ENCODE results near the gene OMP. TPM values are rescaled to one million over a fixed set of nuclear protein-coding genes. Genes with fewer than 3 reads are reported as not detected.

The OMP gene
- total RNA-seq, 1 donor from 2014 or later: 1.3 TPM

DNA sequence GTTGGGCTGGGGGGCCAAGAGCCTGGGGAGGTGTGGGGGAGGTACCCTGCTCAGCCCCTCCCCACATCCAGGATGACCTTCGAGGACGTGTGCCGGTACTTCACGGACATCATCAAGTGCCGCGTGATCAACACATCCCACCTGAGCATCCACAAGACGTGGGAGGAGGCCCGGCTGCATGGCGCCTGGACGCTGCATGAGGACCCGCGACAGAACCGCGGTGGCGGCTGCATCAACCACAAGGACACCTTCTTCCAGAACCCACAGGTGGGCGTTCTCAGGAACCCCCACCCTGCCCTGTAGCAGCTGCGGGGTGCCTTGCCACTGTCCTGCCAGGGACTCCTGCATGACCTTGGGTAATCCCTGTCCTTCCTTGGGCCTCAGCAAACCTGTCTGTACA lies 15.4 kb downstream of the OMP start:
- H3K27ac ChIP-seq (ENCODE audit: low read depth, low read length): no peak overlapping the region
- Mint-ChIP-seq H3K27ac (ENCODE audit: unreplicated experiment) (no peak overlapping the region), H3K4me3 (ENCODE audit: unreplicated experiment) (no peak overlapping the region), H3K9me3 (ENCODE audit: unreplicated experiment) (no peaks in the 10 kb centered on the region), H3K4me1 (ENCODE audit: low read depth, unreplicated experiment) (peaks cover 1% of the 10 kb centered on the region), H3K36me3 (ENCODE audit: low read depth, unreplicated experiment) (peaks cover 27% of the 10 kb centered on the region), H3K27me3 (ENCODE audit: low read depth, unreplicated experiment) (no peaks in the 10 kb centered on the region)
- no peaks in the 10 kb centered on the region for H3K9me3 ChIP-seq (ENCODE audit: insufficient read depth, low read depth, low read length)
- FAIRE-seq (no peak), DNase-seq (ENCODE audit: low read depth) (no peak)
- no peak overlapping the region for H3K4me3 ChIP-seq (ENCODE audit: insufficient read depth, low read depth, low read length)
- H3K27me3 ChIP-seq (ENCODE audit: insufficient read depth, low read length): no peaks in the 10 kb centered on the region
- TF ChIP-seq CTCF (IDR thresholded peaks at IDR 0.05; ENCODE audit: insufficient read depth, low read depth, low read length): no peak
- no peak for TF ChIP-seq EZH2 (IDR thresholded peaks at IDR 0.05; ENCODE audit: insufficient read depth, low read length)
- H4K20me1 ChIP-seq (ENCODE audit: insufficient read depth, low read length): peaks cover 3% of the 10 kb centered on the region
- no peak overlapping the region for H3K9ac ChIP-seq (ENCODE audit: low read length)
- H3K4me2 ChIP-seq (ENCODE audit: low read length): no peak overlapping the region
- H3K36me3 ChIP-seq (ENCODE audit: insufficient read depth, low read length): no peaks in the 10 kb centered on the region
- H3K4me1 ChIP-seq (ENCODE audit: insufficient read depth, low read length): peaks cover 6% of the 10 kb centered on the region
- no peaks in the 10 kb centered on the region for H3K79me2 ChIP-seq (ENCODE audit: insufficient read depth, low read length)
- no peak overlapping the region for H2AFZ ChIP-seq (ENCODE audit: low read depth, low read length)

DNA sequence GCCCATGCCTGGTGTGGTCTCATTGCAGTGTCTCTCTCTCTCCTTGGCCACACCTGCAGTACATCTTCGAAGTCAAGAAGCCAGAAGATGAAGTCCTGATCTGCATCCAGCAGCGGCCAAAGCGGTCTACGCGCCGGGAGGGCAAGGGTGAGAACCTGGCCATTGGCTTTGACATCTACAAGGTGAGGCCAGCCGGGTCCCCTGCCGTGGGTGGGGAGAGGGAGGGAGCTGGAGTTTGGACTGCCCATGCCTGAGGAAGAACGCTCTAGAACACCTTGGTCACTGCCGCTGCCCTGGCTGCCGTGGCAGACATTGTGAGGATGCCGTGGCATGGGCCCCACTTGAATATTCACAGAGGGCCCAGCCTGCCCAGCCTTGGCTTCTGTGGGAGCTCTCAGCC lies 16.3 kb downstream of the OMP start:
- H3K4me3 ChIP-seq (ENCODE audit: insufficient read depth, low read depth, low read length): no peak overlapping the region
- H2AFZ ChIP-seq (ENCODE audit: low read depth, low read length): no peak overlapping the region
- H3K27me3 ChIP-seq (ENCODE audit: insufficient read depth, low read length): no peaks in the 10 kb centered on the region
- H3K36me3 ChIP-seq (ENCODE audit: insufficient read depth, low read length): no peaks in the 10 kb centered on the region
- Mint-ChIP-seq H3K9me3 (ENCODE audit: unreplicated experiment) (no peaks in the 10 kb centered on the region), H3K4me3 (ENCODE audit: unreplicated experiment) (no peak overlapping the region), H3K27me3 (ENCODE audit: low read depth, unreplicated experiment) (peaks cover 1% of the 10 kb centered on the region), H3K36me3 (ENCODE audit: low read depth, unreplicated experiment) (peaks cover 27% of the 10 kb centered on the region), H3K4me1 (ENCODE audit: low read depth, unreplicated experiment) (no peaks in the 10 kb centered on the region), H3K27ac (ENCODE audit: unreplicated experiment) (no peak overlapping the region)
- H3K27ac ChIP-seq (ENCODE audit: low read depth, low read length): no peak overlapping the region
- H4K20me1 ChIP-seq (ENCODE audit: insufficient read depth, low read length): no peaks in the 10 kb centered on the region
- TF ChIP-seq EZH2 (IDR thresholded peaks at IDR 0.05; ENCODE audit: insufficient read depth, low read length): no peak
- TF ChIP-seq CTCF (IDR thresholded peaks at IDR 0.05; ENCODE audit: insufficient read depth, low read depth, low read length): no peak
- H3K4me2 ChIP-seq (ENCODE audit: low read length): no peak overlapping the region
- peaks cover 6% of the 10 kb centered on the region for H3K4me1 ChIP-seq (ENCODE audit: insufficient read depth, low read length)
- FAIRE-seq (no peak), DNase-seq (ENCODE audit: low read depth) (no peak)
- no peak overlapping the region for H3K9ac ChIP-seq (ENCODE audit: low read length)
- no peaks in the 10 kb centered on the region for H3K79me2 ChIP-seq (ENCODE audit: insufficient read depth, low read length)
- H3K9me3 ChIP-seq (ENCODE audit: insufficient read depth, low read depth, low read length): no peaks in the 10 kb centered on the region

GRCh38 chr11:77119531-77119936 lies 16.9 kb downstream of the OMP start:
- peaks cover 29% of the 10 kb centered on the region for H3K36me3 Mint-ChIP-seq (ENCODE audit: low read depth, unreplicated experiment)
- Histone ChIP-seq H3K36me3 (ENCODE audit: insufficient read depth, low read length) (no peaks in the 10 kb centered on the region), H3K27me3 (ENCODE audit: insufficient read depth, low read length) (no peaks in the 10 kb centered on the region), H3K79me2 (ENCODE audit: insufficient read depth, low read length) (no peaks in the 10 kb centered on the region), H3K9ac (ENCODE audit: low read length) (no peak overlapping the region), H3K4me2 (ENCODE audit: low read length) (no peak overlapping the region), H2AFZ (ENCODE audit: low read depth, low read length) (no peak overlapping the region), H3K4me1 (ENCODE audit: insufficient read depth, low read length) (peaks cover 6% of the 10 kb centered on the region), H3K4me3 (ENCODE audit: insufficient read depth, low read depth, low read length) (no peak overlapping the region), H3K9me3 (ENCODE audit: insufficient read depth, low read depth, low read length) (no peaks in the 10 kb centered on the region), H4K20me1 (ENCODE audit: insufficient read depth, low read length) (no peaks in the 10 kb centered on the region), H3K27ac (ENCODE audit: low read depth, low read length) (no peak overlapping the region)
- H3K27me3 Mint-ChIP-seq (ENCODE audit: low read depth, unreplicated experiment): peaks cover 1% of the 10 kb centered on the region
- FAIRE-seq (no peak), DNase-seq (ENCODE audit: low read depth) (no peak)
- H3K4me3 Mint-ChIP-seq (ENCODE audit: unreplicated experiment): no peak overlapping the region
- no peak overlapping the region for H3K27ac Mint-ChIP-seq (ENCODE audit: unreplicated experiment)
- H3K9me3 Mint-ChIP-seq (ENCODE audit: unreplicated experiment): no peaks in the 10 kb centered on the region
- no peak for TF ChIP-seq EZH2 (IDR thresholded peaks at IDR 0.05; ENCODE audit: insufficient read depth, low read length)
- no peak for TF ChIP-seq CTCF (IDR thresholded peaks at IDR 0.05; ENCODE audit: insufficient read depth, low read depth, low read length)
- H3K4me1 Mint-ChIP-seq (ENCODE audit: low read depth, unreplicated experiment): no peaks in the 10 kb centered on the region

Measured in astrocyte (in vitro differentiated cells and primary cell).